Activated B cell treated with CpG ODN at 0.5 μM for 24 hours (primary cell): ENCODE measurements around the gene PRR15L. TPM values are rescaled to one million over a fixed set of nuclear protein-coding genes. Genes with fewer than 3 reads are reported as not detected.

Experiments
- ATAC-seq: fragments of 200-7000 bp; cut with Tn5 transposase; one replicate; pipeline ENCODE4 v1.10.0; 2021; ENCODE audit warnings: low read depth, mild to moderate bottlenecking, moderate library complexity
- CTCF ChIA-PET: fragments of 350-600 bp; sonication (Branson Sonifier 250); formaldehyde crosslinking; loops from one replicate; lab custom pipeline; 2021; ENCODE audit warnings: antibody characterized with exemption; lab: Charles Lee
- POLR2A ChIA-PET: fragments of 350-600 bp; sonication (Branson Sonifier 250); formaldehyde crosslinking; loops from one replicate; lab custom pipeline; 2021; ENCODE audit warnings: antibody characterized with exemption; lab: Charles Lee
- DNase-seq: peaks from one replicate; pipeline ENCODE4 v3.0.0; 2022
- H3K27ac Mint-ChIP-seq: one replicate; pipeline ENCODE4 v1.8.0; 2020; ENCODE audit warnings: mixed read lengths
- H3K27me3 Mint-ChIP-seq: one replicate; pipeline ENCODE4 v1.8.0; 2021; ENCODE audit warnings: mixed read lengths
- H3K36me3 Mint-ChIP-seq: one replicate; pipeline ENCODE4 v1.8.0; 2021; ENCODE audit warnings: low read depth, mixed read lengths
- H3K4me1 Mint-ChIP-seq: one replicate; pipeline ENCODE4 v1.8.0; 2021; ENCODE audit warnings: mixed read lengths
- H3K4me3 Mint-ChIP-seq: one replicate; pipeline ENCODE4 v1.8.0; 2020; ENCODE audit warnings: mild to moderate bottlenecking, mixed read lengths
- H3K9me3 Mint-ChIP-seq: one replicate; pipeline ENCODE4 v1.8.0; 2020; ENCODE audit warnings: mixed read lengths
- intact Hi-C: fragments of 100-400 bp; cut with micrococcal nuclease; formaldehyde crosslinking; loops from one replicate; pipeline ENCODE4 v1.15.1; 2024
- total RNA-seq: library from RNA; stranded (reverse); gene quantifications from 2 replicates; pipeline ENCODE4 v1.2.3, GENCODE V29; 2022
- TF ChIP-seq, protein P1 (sequence below): fragments of 200-600 bp; IDR thresholded peaks from one replicate; pipeline ENCODE4 v1.8.0; 2022; ENCODE audit warnings: antibody characterized with exemption, mild to moderate bottlenecking

Gene PRR15L
- total RNA-seq, 1 donor from 2014 or later = not detected

DNA sequence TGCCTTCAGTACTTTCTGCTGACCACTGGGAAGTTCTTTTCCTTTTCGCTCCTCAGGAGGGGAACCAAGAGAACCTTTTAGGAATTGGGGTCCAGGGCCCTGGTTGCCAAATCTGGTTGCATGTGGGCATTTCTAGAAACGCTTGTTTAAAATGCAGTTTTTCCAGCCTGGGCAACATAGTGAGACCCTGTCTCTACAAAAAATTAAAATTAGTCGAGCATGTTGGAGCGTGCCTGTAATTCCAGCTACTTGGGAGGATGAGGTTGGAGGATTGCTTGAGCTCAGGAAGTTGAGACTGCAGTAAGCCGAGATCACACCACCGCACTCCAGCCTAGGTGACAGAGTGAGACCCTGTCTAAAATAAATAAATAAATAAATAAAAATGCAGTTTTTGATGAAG is 15.1 kb downstream of the PRR15L start:
- Mint-ChIP-seq H3K27me3 (no peaks in the 10 kb centered on the region), H3K36me3 (peaks cover 30% of the 10 kb centered on the region), H3K4me3 (peak overlapping the region; percentile 91), H3K4me1 (peaks cover 44% of the 10 kb centered on the region), H3K27ac (peak overlapping the region; percentile 91), H3K9me3 (peaks cover 2% of the 10 kb centered on the region)
- DNase-seq (no peak), ATAC-seq (no peak)
- POLR2A ChIA-PET = interaction anchor here (2.2 to 2.8 kb wide), 3 partner anchors 28 to 111 kb away, joined by 10 to 32 read pairs (median 28); partner anchors contain the start of genes CDK5RAP3, LRRC46, MRPL10 and SP2
- intact Hi-C loops = no loop called here
- TF ChIP-seq, protein P1, sequence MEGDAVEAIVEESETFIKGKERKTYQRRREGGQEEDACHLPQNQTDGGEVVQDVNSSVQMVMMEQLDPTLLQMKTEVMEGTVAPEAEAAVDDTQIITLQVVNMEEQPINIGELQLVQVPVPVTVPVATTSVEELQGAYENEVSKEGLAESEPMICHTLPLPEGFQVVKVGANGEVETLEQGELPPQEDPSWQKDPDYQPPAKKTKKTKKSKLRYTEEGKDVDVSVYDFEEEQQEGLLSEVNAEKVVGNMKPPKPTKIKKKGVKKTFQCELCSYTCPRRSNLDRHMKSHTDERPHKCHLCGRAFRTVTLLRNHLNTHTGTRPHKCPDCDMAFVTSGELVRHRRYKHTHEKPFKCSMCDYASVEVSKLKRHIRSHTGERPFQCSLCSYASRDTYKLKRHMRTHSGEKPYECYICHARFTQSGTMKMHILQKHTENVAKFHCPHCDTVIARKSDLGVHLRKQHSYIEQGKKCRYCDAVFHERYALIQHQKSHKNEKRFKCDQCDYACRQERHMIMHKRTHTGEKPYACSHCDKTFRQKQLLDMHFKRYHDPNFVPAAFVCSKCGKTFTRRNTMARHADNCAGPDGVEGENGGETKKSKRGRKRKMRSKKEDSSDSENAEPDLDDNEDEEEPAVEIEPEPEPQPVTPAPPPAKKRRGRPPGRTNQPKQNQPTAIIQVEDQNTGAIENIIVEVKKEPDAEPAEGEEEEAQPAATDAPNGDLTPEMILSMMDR = no peak
- CTCF ChIA-PET = interaction anchor here (0.7 to 4.9 kb wide), 4 partner anchors 8 to 203 kb away, joined by 3 to 26 read pairs (median 6); partner anchors contain the start of gene CDK5RAP3

DNA sequence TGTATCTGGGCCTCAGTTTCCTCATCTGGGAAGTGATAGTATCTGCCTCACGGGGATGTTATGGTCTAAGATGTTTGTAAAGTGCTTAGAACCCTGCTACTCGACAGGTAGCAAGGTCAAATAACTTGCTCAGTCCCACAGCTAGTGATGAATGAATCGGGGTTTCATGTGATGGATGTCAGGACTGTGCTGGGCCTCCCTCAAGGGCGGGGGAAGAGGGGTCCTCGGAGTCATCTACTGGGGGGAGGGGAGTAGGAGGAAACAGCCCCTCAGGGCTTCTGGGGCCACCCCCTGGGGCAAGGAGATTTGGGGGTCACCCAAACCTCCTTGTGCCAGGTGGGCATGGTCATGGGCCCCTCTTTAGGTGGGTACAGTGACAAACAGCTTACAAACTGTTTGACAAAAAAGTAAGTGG is 15.6 kb downstream of the PRR15L start:
- Mint-ChIP-seq H3K27ac (peak overlapping the region; percentile 91), H3K4me1 (peaks cover 43% of the 10 kb centered on the region), H3K36me3 (peaks cover 29% of the 10 kb centered on the region), H3K27me3 (no peaks in the 10 kb centered on the region), H3K4me3 (peak overlapping the region; percentile 91), H3K9me3 (peaks cover 2% of the 10 kb centered on the region)
- TF ChIP-seq, protein P1 = no peak
- intact Hi-C loops = no loop called here
- ATAC-seq (no peak), DNase-seq (no peak)
- POLR2A ChIA-PET = interaction anchor here (0.6 to 2.8 kb wide), 8 partner anchors 29 to 1012 kb away, joined by 3 to 32 read pairs (median 6); partner anchors contain the start of genes CDK5RAP3, LRRC46, MRPL10 and SCRN2
- CTCF ChIA-PET = interaction anchor here (2.2 to 4.9 kb wide), 2 partner anchors 8 to 28 kb away, joined by 10 to 26 read pairs; partner anchors contain the start of gene CDK5RAP3

DNA sequence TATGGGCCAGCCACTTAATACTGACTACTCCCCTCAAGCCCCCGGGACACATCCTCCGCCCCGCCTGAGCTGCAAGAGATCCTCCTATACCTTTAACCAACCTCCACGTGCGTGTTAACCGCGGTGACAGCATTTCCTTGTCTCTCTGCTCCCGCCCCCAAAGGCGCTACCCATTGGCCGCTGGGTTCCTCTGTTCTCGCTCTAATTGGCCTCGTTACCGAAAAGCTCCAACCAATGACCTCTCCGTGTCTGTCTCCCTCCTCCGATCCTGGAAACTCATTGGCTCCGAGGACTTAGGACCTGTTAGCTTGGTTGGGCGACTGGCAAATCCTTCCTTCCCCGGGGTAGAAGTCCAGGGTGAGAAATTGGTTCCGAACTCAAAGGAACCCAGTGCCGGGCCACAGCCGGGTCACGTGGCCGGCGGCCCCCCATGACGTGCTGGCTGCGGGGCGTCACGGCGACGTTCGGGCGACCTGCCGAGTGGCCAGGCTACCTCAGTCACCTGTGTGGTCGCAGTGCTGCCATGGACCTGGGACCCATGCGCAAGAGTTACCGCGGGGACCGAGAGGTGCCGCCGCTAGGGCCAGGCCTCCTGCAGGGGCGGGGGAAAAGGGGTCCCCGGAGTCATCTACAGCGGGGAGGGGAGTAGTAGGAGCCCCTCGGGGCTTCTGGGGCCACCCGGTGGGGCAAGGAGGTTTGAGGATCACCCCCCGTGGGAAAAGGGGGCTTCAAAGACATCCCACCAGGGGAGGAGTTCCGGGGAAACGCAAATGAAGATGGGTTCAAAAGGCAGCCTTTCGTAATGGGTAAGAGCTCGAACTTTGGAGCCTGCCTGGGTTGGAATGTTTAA is 16.2 kb downstream of the PRR15L start, which contains the start of gene PNPO:
PNPO (plus strand) TSS at position 326 of the 850 bp plus-strand sequence; CDS start at position 431, 105 bp downstream.
- Mint-ChIP-seq H3K4me1 (peaks cover 41% of the 10 kb centered on the region), H3K36me3 (peaks cover 23% of the 10 kb centered on the region), H3K27me3 (no peaks in the 10 kb centered on the region), H3K4me3 (peak within 1 kb of the TSS; percentile 91), H3K9me3 (peaks cover 2% of the 10 kb centered on the region), H3K27ac (peak within 1 kb of the TSS; percentile 91)
- TF ChIP-seq, protein P1 = no peak
- ChIA-PET CTCF (interaction anchor here (1.0 to 4.9 kb wide), 3 partner anchors 9 to 37 kb away, joined by 3 to 26 read pairs (median 10); partner anchors contain the start of gene CDK5RAP3), POLR2A (interaction anchor here (0.6 to 2.8 kb wide), 14 partner anchors 8 to 1011 kb away, joined by 3 to 32 read pairs (median 4); partner anchors contain the start of genes CDK5RAP3, LRRC46, MRPL10 and SCRN2)
- ATAC-seq (peak; percentile 99), DNase-seq (peak; percentile 74)
- intact Hi-C loops = loop anchor here (1.0 to 2.0 kb wide), 4 partner anchors 29 to 107 kb away; partner anchors contain the start of genes NFE2L1, SCRN2 and SP2

DNA sequence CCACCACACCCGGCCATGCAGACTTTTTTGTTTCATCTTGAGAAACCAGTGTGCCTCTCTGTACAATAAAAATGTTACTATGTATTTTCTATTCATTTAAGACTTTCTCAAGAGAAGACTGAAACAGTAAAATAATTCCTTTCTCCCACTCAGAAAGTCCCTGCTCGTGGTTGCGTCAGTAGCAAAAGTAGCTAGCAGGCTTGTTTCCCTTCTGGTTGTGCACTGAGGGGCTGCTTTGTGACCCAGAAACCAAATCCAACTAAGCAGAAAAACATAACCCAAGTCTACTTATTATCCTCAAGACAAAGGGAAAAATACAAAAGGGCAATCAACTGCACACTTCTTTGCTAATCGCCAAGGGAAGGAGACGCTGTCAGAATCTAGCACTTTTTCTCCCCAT is 19.7 kb downstream of the PRR15L start:
- intact Hi-C loops = no loop called here
- DNase-seq = no peak
- TF ChIP-seq, protein P1 = no peak
- peaks cover 2% of the 10 kb centered on the region for H3K36me3 Mint-ChIP-seq
- peaks cover 30% of the 10 kb centered on the region for H3K4me1 Mint-ChIP-seq
- peaks cover 2% of the 10 kb centered on the region for H3K9me3 Mint-ChIP-seq
- ChIA-PET CTCF (no interaction called here), POLR2A (interaction anchor here (0.7 kb wide), 1 partner anchor 12 kb away, joined by 4 read pairs; no protein-coding TSS in a partner anchor)
- no peak overlapping the region for H3K27ac Mint-ChIP-seq
- ATAC-seq = no peak
- no peak overlapping the region for H3K4me3 Mint-ChIP-seq
- H3K27me3 Mint-ChIP-seq = no peaks in the 10 kb centered on the region
